Measurements from ENCODE around the gene SPEM3. TPM values are rescaled to one million over a fixed set of nuclear protein-coding genes. Genes with fewer than 3 reads are reported as not detected.

Gene SPEM3
- total and polyA plus RNA-seq, 2 donors (not counting 3 experiments of a cell fraction or from before 2014, with no cell fraction given), result not detected

- H3K36me3 ChIP-seq (ENCODE audit: control insufficient read depth in 2 of 2, extremely low read depth in 1 of 2, insufficient read depth in 2 of 2, low read length in 2 of 2), result peaks cover 0 to 16% of the 10 kb centered on the region in 2 experiments
- ChIA-PET CTCF (interaction anchor here (0.8 to 3.3 kb wide), 4 partner anchors 13 to 123 kb away, joined by 3 to 11 read pairs (median 6); partner anchors contain the start of gene ZBTB4), POLR2A (no interaction called here)
- FAIRE-seq, result no peak
- no peaks in the 10 kb centered on the region for H3K9me1 ChIP-seq (replicated peaks; ENCODE audit: control insufficient read depth, extremely low read depth, insufficient read depth, low read length)
- no peak overlapping the region for H3K4me2 ChIP-seq (ENCODE audit: insufficient read depth, low read length)
- BruUV-seq (replicated peaks), result no TSS peak
- dilution Hi-C loops (cut with MboI; ENCODE audit: extremely low pct_ligation_motif_present, low sequenced_read_pairs) (no loop called here), intact Hi-C loops (cut with micrococcal nuclease) (no loop called here)
- H3K27ac ChIP-seq (ENCODE audit: insufficient read depth, low read depth, low read length), result no peak overlapping the region
- TF ChIP-seq POLR2AphosphoS5 (IDR thresholded peaks at IDR 0.05; ENCODE audit: insufficient read depth, low read depth, low read length), result no peak
- TF ChIP-seq EZH2 (IDR thresholded peaks at IDR 0.05; ENCODE audit: borderline replicate concordance, low read depth, low read length, severe bottlenecking), result no peak
- no peak for TF ChIP-seq FOS (IDR thresholded peaks at IDR 0.05; ENCODE audit: borderline replicate concordance, insufficient read depth, low read length)
- TF ChIP-seq GATA2 (IDR thresholded peaks at IDR 0.05; ENCODE audit: insufficient read depth, insufficient read length, low read depth, low read length), result no peak
- TF ChIP-seq MYC (IDR thresholded peaks at IDR 0.05; ENCODE audit: low read depth, low read length), result no peak
- no peak for TF ChIP-seq POLR2A (IDR thresholded peaks at IDR 0.05; ENCODE audit: low read depth, low read length)
- TF ChIP-seq MAX (IDR thresholded peaks at IDR 0.05; ENCODE audit: insufficient read depth, insufficient read length), result no peak
- no peak for TF ChIP-seq CTCF (IDR thresholded peaks at IDR 0.05; ENCODE audit: extremely low read depth in 1 of 2, insufficient read depth in 1 of 2, low read depth in 1 of 2, low read length in 2 of 2)
- TF ChIP-seq JUN (IDR thresholded peaks at IDR 0.05; ENCODE audit: borderline replicate concordance, insufficient read depth, insufficient read length, low read depth), result no peak
- no peaks in the 10 kb centered on the region for H3K4me1 ChIP-seq (ENCODE audit: control insufficient read depth, extremely low read depth, insufficient read depth, low read length)
- no peaks in the 10 kb centered on the region for H3K27me3 ChIP-seq (ENCODE audit: control insufficient read depth in 2 of 2, insufficient read depth in 2 of 2, low read length in 2 of 2)
- H4K20me1 ChIP-seq (replicated peaks; ENCODE audit: control insufficient read depth, extremely low read depth, insufficient read depth, low read length), result no peaks in the 10 kb centered on the region
- no peaks in the 10 kb centered on the region for H3K9me3 ChIP-seq (replicated peaks; ENCODE audit: control insufficient read depth, insufficient read depth, low read length)
- no peak overlapping the region for H2AFZ ChIP-seq (ENCODE audit: low read depth, low read length)
- H3K79me2 ChIP-seq (ENCODE audit: control insufficient read depth, insufficient read depth, low read length), result peaks cover 13% of the 10 kb centered on the region
- no peak overlapping the region for H3K9ac ChIP-seq (replicated peaks; ENCODE audit: extremely low read depth, insufficient read depth, low read length)
- DNase-seq (ENCODE audit: low read depth, low spot score), result no peak
- H3K4me3 ChIP-seq (replicated peaks in 1 of 3; ENCODE audit: insufficient read depth in 1 of 3, low read depth in 1 of 3, low read length in 3 of 3), result no peak overlapping the region
Measured at GRCh38 chr17:7466318-7466638, 37.6 kb downstream of the SPEM3 start.

All from endothelial cell of umbilical vein (primary cell).